SK-N-SH (cell line): ENCODE results near the gene IKBKE. TPM values are rescaled to one million over a fixed set of nuclear protein-coding genes. Genes with fewer than 3 reads are reported as not detected.

Experiments used
- CTCF ChIA-PET: fragments of 300-600, 350-600 bp; formaldehyde crosslinking; extraction: SDS; loops from one replicate; lab custom pipeline; 2021; lab: Yijun Ruan, JAX
- POLR2A ChIA-PET: fragments of 350-600 bp; sonication (Branson Sonifier 250); formaldehyde crosslinking; extraction: SDS; loops from one replicate; lab custom pipeline; 2020; ENCODE audit warnings: antibody characterized with exemption, inconsistent platforms; lab: Yijun Ruan, JAX
- DNase-seq: peaks from one replicate; pipeline ENCODE4 v3.0.0; 2012
- H2AFZ ChIP-seq: fragments of 200-600 bp; sonication (generic); 2 replicates; pipeline ENCODE4 v1.8.1; 2016; ENCODE audit warnings: antibody characterized with exemption, mild to moderate bottlenecking, low read depth
- H3F3A ChIP-seq: fragments of 200-600 bp; sonication (generic); replicated peaks from 2 replicates; pipeline ENCODE3; 2016; ENCODE audit warnings: antibody characterized with exemption, mild to moderate bottlenecking; ENCODE audit not compliant: insufficient read depth
- H3K27ac ChIP-seq, 2 experiments: fragments of 200-500 bp in 1 of 2; fragments of 200-600 bp in 1 of 2; sonication (Bioruptor generic) in 1 of 2; sonication (generic), shearing (Covaris generic) in 1 of 2; 2 replicates each; pipeline versions ENCODE4 v1.5.1 to v1.6.1; 2014 to 2016; ENCODE audit warnings: low read depth in 2 of 2, inconsistent platforms in 1 of 2, low read length in 1 of 2, mild to moderate bottlenecking in 1 of 2, mixed read lengths in 1 of 2
- H3K27me3 ChIP-seq: fragments of 200-600 bp; sonication (generic), shearing (Covaris generic); 2 replicates; pipeline ENCODE4 v1.6.1; 2016; ENCODE audit warnings: mixed run types; ENCODE audit not compliant: insufficient read depth
- H3K36me3 ChIP-seq, 2 experiments: fragments of 200-500 bp in 1 of 2; fragments of 200-600 bp in 1 of 2; sonication (Bioruptor generic) in 1 of 2; sonication (generic) in 1 of 2; replicated peaks in 1 of 2; 2 replicates each; pipeline versions ENCODE3 to v1.5.1; 2014 to 2016; ENCODE audit warnings: low read length in 1 of 2, mild to moderate bottlenecking in 1 of 2; ENCODE audit not compliant: insufficient read depth in 2 of 2, control insufficient read depth in 1 of 2
- H3K4me1 ChIP-seq, 2 experiments: fragments of 200-500 bp in 1 of 2; fragments of 200-600 bp in 1 of 2; sonication (Bioruptor generic) in 1 of 2; sonication (generic), shearing (Covaris generic) in 1 of 2; 2 replicates each; pipeline versions ENCODE4 v1.5.1 to v1.6.1; 2014 to 2016; ENCODE audit warnings: low read depth in 1 of 2, low read length in 1 of 2, mixed run types in 1 of 2; ENCODE audit not compliant: insufficient read depth in 2 of 2, control insufficient read depth in 1 of 2
- H3K4me2 ChIP-seq: fragments of 200-600 bp; sonication (generic), shearing (Covaris generic); 2 replicates; pipeline ENCODE4 v1.6.1; 2017; ENCODE audit warnings: mixed run types
- H3K4me3 ChIP-seq, 2 experiments: fragments of 200-500 bp in 1 of 2; fragments of 200-600 bp in 1 of 2; sonication (Bioruptor generic) in 1 of 2; sonication (generic), shearing (Covaris generic) in 1 of 2; 2 replicates each; pipeline versions ENCODE4 v1.5.1 to v1.8.1; 2014 to 2016; ENCODE audit warnings: low read depth in 2 of 2, inconsistent platforms in 1 of 2, low read length in 1 of 2, mild to moderate bottlenecking in 1 of 2, mixed read lengths in 1 of 2, moderate library complexity in 1 of 2
- H3K79me2 ChIP-seq: fragments of 200-600 bp; sonication (generic); 2 replicates; pipeline ENCODE4 v1.8.1; 2017; ENCODE audit warnings: mild to moderate bottlenecking; ENCODE audit not compliant: insufficient read depth
- H3K9ac ChIP-seq: fragments of 200-600 bp; sonication (generic); 2 replicates; pipeline ENCODE4 v1.6.1; 2017; ENCODE audit warnings: mixed run types
- H3K9me2 ChIP-seq: fragments of 200-600 bp; sonication (generic); 2 replicates; pipeline ENCODE4 v1.6.1; 2017; ENCODE audit warnings: mixed run types
- H3K9me3 ChIP-seq: fragments of 200-600 bp; sonication (generic); 2 replicates; pipeline ENCODE4 v1.6.1; 2017; ENCODE audit warnings: mixed run types, mild to moderate bottlenecking, moderate library complexity
- H4K20me1 ChIP-seq: fragments of 200-600 bp; sonication (generic); 2 replicates; pipeline ENCODE4 v1.6.1; 2017; ENCODE audit warnings: mild to moderate bottlenecking, mixed run types; ENCODE audit not compliant: insufficient read depth
- CHD2 ChIP-seq: fragments of 150-350 bp; IDR thresholded peaks from 2 replicates; pipeline ENCODE4 v1.6.1; 2018; ENCODE audit warnings: low read length; ENCODE audit not compliant: partially characterized antibody
- EP300 ChIP-seq, 2 experiments: IDR thresholded peaks; 2 replicates each; pipeline versions ENCODE4 v1.4.0 to v1.6.1; 2012; ENCODE audit warnings: borderline replicate concordance in 1 of 2, low read depth in 1 of 2, low read length in 1 of 2
- EZH2phosphoT487 ChIP-seq: fragments of 200-600 bp; sonication (generic); IDR thresholded peaks from 2 replicates; pipeline ENCODE4 v1.6.1; 2017; ENCODE audit warnings: low read depth, mixed run types, mild to moderate bottlenecking, antibody characterized with exemption, moderate library complexity, borderline replicate concordance
- FOXJ3 ChIP-seq: sonication (generic); formaldehyde crosslinking; IDR thresholded peaks from 2 replicates; pipeline ENCODE4 v1.5.1; 2020; ENCODE audit warnings: mild to moderate bottlenecking, missing genetic modification reagents
- JUND ChIP-seq: IDR thresholded peaks from 2 replicates; pipeline ENCODE4 v1.4.0; 2012
- MEF2A ChIP-seq: IDR thresholded peaks from 2 replicates; pipeline ENCODE4 v1.4.0; 2012; ENCODE audit warnings: low read depth, borderline replicate concordance
- NRF1 ChIP-seq: IDR thresholded peaks from 2 replicates; pipeline ENCODE4 v1.6.1; 2012; ENCODE audit warnings: low read depth, mild to moderate bottlenecking, low read length
- POLR2AphosphoS5 ChIP-seq: IDR thresholded peaks from 2 replicates; pipeline ENCODE4 v1.6.1; 2012; ENCODE audit warnings: low read depth, low read length
- RCOR1 ChIP-seq: fragments of 150-350 bp; IDR thresholded peaks from 2 replicates; pipeline ENCODE4 v1.6.1; 2017; ENCODE audit warnings: antibody characterized with exemption, low read length
- RFX5 ChIP-seq: IDR thresholded peaks from 2 replicates; pipeline ENCODE4 v1.6.1; 2012; ENCODE audit warnings: mild to moderate bottlenecking, improper control_type of control experiment, low read length
- SIN3A ChIP-seq: IDR thresholded peaks from 2 replicates; pipeline ENCODE4 v1.6.1; 2012; ENCODE audit warnings: low read depth, mild to moderate bottlenecking, low read length, moderate library complexity, borderline replicate concordance
- TAF1 ChIP-seq: IDR thresholded peaks from 2 replicates; pipeline ENCODE4 v1.6.1; 2012; ENCODE audit warnings: low read depth, mild to moderate bottlenecking, low read length, moderate library complexity, borderline replicate concordance
- TCF12 ChIP-seq: IDR thresholded peaks from 2 replicates; pipeline ENCODE4 v1.4.0; 2012
- YY1 ChIP-seq: IDR thresholded peaks from 2 replicates; pipeline ENCODE4 v1.4.0; 2012; ENCODE audit warnings: low read depth, mild to moderate bottlenecking
- WGBS: methylation state at CpG from one replicate; pipeline ENCODE4 v1.1.6; 2017; ENCODE audit warnings: low lambda C conversion rate; 5-methylcytosine and 5-hydroxymethylcytosine counted together
- polyA plus RNA-seq, 3 experiments: library from polyadenylated mRNA; depleted of rRNA; stranded (reverse); fragments of >200 nt; gene quantifications; 2 replicates each; pipeline ENCODE4 v1.2.3, GENCODE V29; 2012
- TF ChIP-seq, protein P1 (sequence below): IDR thresholded peaks from 2 replicates; pipeline ENCODE4; 2012
- TF ChIP-seq, protein P2 (sequence below): fragments of 150-350 bp; IDR thresholded peaks from 2 replicates; pipeline ENCODE4 v1.6.1; 2016; ENCODE audit warnings: mild to moderate bottlenecking, low read depth, low read length
- TF ChIP-seq, protein P3 (sequence below): IDR thresholded peaks from 2 replicates; pipeline ENCODE4 v1.4.0; 2012; ENCODE audit warnings: low read depth
- TF ChIP-seq, protein P4 (sequence below): IDR thresholded peaks from 2 replicates; pipeline ENCODE4 v1.6.1; 2012; ENCODE audit warnings: mild to moderate bottlenecking, low read depth, low read length, moderate library complexity

IKBKE gene
- polyA plus RNA-seq, 1 of the 3 experiments (the other 2 are of a cell fraction), result 14.5 TPM

DNA sequence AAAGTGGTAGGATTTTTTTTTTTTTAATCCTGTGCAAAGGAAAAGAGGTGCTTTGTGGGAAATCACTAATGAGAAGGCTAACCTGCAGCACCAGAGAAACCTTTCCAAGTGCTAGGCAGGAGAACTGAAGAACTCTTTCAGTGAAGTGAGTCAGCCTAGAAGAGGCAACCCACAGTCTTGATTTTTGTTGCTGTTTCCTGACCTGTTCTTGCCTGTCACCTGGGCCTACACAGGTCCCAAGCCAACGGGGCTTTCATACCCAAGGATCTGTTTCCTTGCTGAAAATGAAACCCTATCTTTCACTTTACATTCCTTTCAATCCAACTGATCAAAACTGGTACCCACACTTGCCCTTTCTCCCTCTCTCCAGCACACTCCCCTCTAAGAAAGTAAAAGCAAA is 7.1 kb upstream of the IKBKE start:
- Histone ChIP-seq H3K79me2 (no peaks in the 10 kb centered on the region), H3K27ac (no peak overlapping the region), H4K20me1 (no peaks in the 10 kb centered on the region), H3F3A (peaks cover 9% of the 10 kb centered on the region), H3K9me2 (no peaks in the 10 kb centered on the region), H3K27me3 (no peaks in the 10 kb centered on the region), H3K36me3 (peaks cover 25 to 50% of the 10 kb centered on the region in 2 experiments), H3K4me1 (peaks cover under 1 to 12% of the 10 kb centered on the region in 2 experiments; a peak in 2 of 4 replicates), H3K9me3 (no peaks in the 10 kb centered on the region), H3K9ac (no peak overlapping the region), H3K4me3 (no peak overlapping the region), H3K4me2 (no peak overlapping the region), H2AFZ (no peak overlapping the region)
- POLR2A ChIA-PET, result no interaction called here
- CTCF ChIA-PET, result interaction anchor here (0.7 to 7.0 kb wide), 12 partner anchors 8 to 201 kb away, joined by 3 to 92 read pairs (median 4); partner anchors contain the start of gene RASSF5
- DNase-seq, result no peak
- 85% methylated on average over 1 of the region's 1 CpG for WGBS
- TF ChIP-seq, protein P1, sequence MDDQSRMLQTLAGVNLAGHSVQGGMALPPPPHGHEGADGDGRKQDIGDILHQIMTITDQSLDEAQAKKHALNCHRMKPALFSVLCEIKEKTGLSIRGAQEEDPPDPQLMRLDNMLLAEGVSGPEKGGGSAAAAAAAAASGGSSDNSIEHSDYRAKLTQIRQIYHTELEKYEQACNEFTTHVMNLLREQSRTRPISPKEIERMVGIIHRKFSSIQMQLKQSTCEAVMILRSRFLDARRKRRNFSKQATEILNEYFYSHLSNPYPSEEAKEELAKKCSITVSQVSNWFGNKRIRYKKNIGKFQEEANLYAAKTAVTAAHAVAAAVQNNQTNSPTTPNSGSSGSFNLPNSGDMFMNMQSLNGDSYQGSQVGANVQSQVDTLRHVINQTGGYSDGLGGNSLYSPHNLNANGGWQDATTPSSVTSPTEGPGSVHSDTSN, result no peak
- no peak for TF ChIP-seq JUND
- TF ChIP-seq TAF1, result no peak
- TF ChIP-seq, protein P2, sequence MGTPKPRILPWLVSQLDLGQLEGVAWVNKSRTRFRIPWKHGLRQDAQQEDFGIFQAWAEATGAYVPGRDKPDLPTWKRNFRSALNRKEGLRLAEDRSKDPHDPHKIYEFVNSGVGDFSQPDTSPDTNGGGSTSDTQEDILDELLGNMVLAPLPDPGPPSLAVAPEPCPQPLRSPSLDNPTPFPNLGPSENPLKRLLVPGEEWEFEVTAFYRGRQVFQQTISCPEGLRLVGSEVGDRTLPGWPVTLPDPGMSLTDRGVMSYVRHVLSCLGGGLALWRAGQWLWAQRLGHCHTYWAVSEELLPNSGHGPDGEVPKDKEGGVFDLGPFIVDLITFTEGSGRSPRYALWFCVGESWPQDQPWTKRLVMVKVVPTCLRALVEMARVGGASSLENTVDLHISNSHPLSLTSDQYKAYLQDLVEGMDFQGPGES, result no peak
- no peak for TF ChIP-seq NRF1
- no peak for TF ChIP-seq EP300 (IDR thresholded peaks at IDR 0.05; ENCODE audit: borderline replicate concordance in 1 of 2, low read depth in 1 of 2, low read length in 1 of 2)
- no peak for TF ChIP-seq FOXJ3 (CRISPR knock-in tag)
- TF ChIP-seq RCOR1, result no peak
- no peak for TF ChIP-seq CHD2
- TF ChIP-seq RFX5, result no peak
- TF ChIP-seq SIN3A, result no peak
- TF ChIP-seq, protein P3, sequence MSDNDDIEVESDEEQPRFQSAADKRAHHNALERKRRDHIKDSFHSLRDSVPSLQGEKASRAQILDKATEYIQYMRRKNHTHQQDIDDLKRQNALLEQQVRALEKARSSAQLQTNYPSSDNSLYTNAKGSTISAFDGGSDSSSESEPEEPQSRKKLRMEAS, result no peak
- no peak for TF ChIP-seq MEF2A
- TF ChIP-seq TCF12, result no peak
- TF ChIP-seq, protein P4, sequence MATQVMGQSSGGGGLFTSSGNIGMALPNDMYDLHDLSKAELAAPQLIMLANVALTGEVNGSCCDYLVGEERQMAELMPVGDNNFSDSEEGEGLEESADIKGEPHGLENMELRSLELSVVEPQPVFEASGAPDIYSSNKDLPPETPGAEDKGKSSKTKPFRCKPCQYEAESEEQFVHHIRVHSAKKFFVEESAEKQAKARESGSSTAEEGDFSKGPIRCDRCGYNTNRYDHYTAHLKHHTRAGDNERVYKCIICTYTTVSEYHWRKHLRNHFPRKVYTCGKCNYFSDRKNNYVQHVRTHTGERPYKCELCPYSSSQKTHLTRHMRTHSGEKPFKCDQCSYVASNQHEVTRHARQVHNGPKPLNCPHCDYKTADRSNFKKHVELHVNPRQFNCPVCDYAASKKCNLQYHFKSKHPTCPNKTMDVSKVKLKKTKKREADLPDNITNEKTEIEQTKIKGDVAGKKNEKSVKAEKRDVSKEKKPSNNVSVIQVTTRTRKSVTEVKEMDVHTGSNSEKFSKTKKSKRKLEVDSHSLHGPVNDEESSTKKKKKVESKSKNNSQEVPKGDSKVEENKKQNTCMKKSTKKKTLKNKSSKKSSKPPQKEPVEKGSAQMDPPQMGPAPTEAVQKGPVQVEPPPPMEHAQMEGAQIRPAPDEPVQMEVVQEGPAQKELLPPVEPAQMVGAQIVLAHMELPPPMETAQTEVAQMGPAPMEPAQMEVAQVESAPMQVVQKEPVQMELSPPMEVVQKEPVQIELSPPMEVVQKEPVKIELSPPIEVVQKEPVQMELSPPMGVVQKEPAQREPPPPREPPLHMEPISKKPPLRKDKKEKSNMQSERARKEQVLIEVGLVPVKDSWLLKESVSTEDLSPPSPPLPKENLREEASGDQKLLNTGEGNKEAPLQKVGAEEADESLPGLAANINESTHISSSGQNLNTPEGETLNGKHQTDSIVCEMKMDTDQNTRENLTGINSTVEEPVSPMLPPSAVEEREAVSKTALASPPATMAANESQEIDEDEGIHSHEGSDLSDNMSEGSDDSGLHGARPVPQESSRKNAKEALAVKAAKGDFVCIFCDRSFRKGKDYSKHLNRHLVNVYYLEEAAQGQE, result no peak
- TF ChIP-seq POLR2AphosphoS5, result no peak
- TF ChIP-seq YY1, result no peak
- TF ChIP-seq EZH2phosphoT487, result no peak
